WTC11 (cell line): ENCODE measurements around the gene SAMSN1.

Source experiments
- CTCF ChIP-seq: fragments of 200-600 bp; IDR thresholded peaks from 2 replicates; pipeline ENCODE4 v1.8.0; 2022; ENCODE audit warnings: antibody characterized with exemption
- E2F4 ChIP-seq: sonication (generic); formaldehyde crosslinking; IDR thresholded peaks from 2 replicates; pipeline ENCODE4 v1.8.1; 2022; ENCODE audit warnings: low read depth, mild to moderate bottlenecking, moderate library complexity, missing genetic modification reagents, borderline replicate concordance
- ESRRA ChIP-seq: sonication (generic); formaldehyde crosslinking; IDR thresholded peaks from 2 replicates; pipeline ENCODE4 v1.8.1; 2022; ENCODE audit warnings: mild to moderate bottlenecking, missing genetic modification reagents, borderline replicate concordance
- FOXJ3 ChIP-seq: sonication (generic); formaldehyde crosslinking; IDR thresholded peaks from 2 replicates; pipeline ENCODE4 v1.9.0; 2021; ENCODE audit warnings: missing genetic modification reagents, mild to moderate bottlenecking, borderline replicate concordance
- FOXK1 ChIP-seq: sonication (generic); formaldehyde crosslinking; IDR thresholded peaks from 2 replicates; pipeline ENCODE4 v1.8.0; 2022; ENCODE audit warnings: mild to moderate bottlenecking, moderate library complexity, missing genetic modification reagents
- IRF1 ChIP-seq: sonication (generic); formaldehyde crosslinking; IDR thresholded peaks from 2 replicates; pipeline ENCODE4 v1.8.0; 2023; ENCODE audit warnings: missing genetic modification reagents
- JUN ChIP-seq: sonication (generic); formaldehyde crosslinking; IDR thresholded peaks from 2 replicates; pipeline ENCODE4 v1.8.0; 2023; ENCODE audit warnings: mild to moderate bottlenecking, missing genetic modification reagents
- MLX ChIP-seq: sonication (generic); formaldehyde crosslinking; IDR thresholded peaks from 2 replicates; pipeline ENCODE4 v1.8.1; 2023; ENCODE audit warnings: mild to moderate bottlenecking, missing genetic modification reagents, moderate library complexity
- NFYB ChIP-seq: sonication (generic); formaldehyde crosslinking; conservative IDR thresholded peaks from 2 replicates; pipeline ENCODE4 v1.8.0; 2022; ENCODE audit warnings: low read depth, missing genetic modification reagents
- NR2C2 ChIP-seq: sonication (generic); formaldehyde crosslinking; IDR thresholded peaks from 2 replicates; pipeline ENCODE4 v1.8.0; 2022; ENCODE audit warnings: mild to moderate bottlenecking, missing genetic modification reagents

- TF ChIP-seq ESRRA = no peak
- no peak for TF ChIP-seq CTCF
- no peak for TF ChIP-seq NFYB
- no peak for TF ChIP-seq E2F4
- no peak for TF ChIP-seq NR2C2 (CRISPR knock-in tag)
- TF ChIP-seq MLX = no peak
- TF ChIP-seq JUN (CRISPR knock-in tag) = no peak
- no peak for TF ChIP-seq FOXJ3 (CRISPR knock-in tag)
- no peak for TF ChIP-seq FOXK1
- TF ChIP-seq IRF1 (CRISPR knock-in tag) = no peak
Measured at GRCh38 chr21:14499316-14499715, 46.8 kb downstream of the SAMSN1 start.
